Fibroblast of skin of right biceps (primary cell): Measurements from ENCODE around the gene RND2.

Experiments
- DNase-seq: peaks from one replicate; pipeline ENCODE4 v3.0.0-alpha.2; 2013

The RND2 gene

GRCh38 chr17:43079641-43080302, 54.7 kb downstream of the RND2 start:
- DNase-seq, result no peak
